ENCODE measurements around the gene THBS3. TPM values are rescaled to one million over a fixed set of nuclear protein-coding genes. Genes with fewer than 3 reads are reported as not detected.
A peak's percentile ranks its signal among the peaks of the same experiment; 100 is the strongest.
"Not testable (repeated sequence)": the region's sequence is repeated elsewhere in the genome, so short reads cannot be mapped to it uniquely, and the experiment has no call there.

Gene THBS3
- total RNA-seq, 1 donor = 32.8 TPM

DNA sequence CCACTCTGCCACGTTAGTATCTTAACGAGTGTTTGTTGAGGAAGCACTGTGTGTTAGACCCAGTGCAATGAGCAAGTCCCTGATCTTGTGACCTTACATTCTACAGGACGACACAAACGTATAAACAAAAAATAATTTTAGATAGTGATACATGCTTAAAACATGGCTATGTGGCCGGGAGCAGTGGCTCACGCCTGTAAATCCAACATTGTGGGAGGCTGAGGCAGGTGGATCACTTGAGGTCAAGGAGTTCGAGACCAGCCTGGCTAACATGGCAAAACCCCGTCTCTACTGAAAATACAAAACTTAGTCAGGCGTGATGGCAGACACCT lies 20.4 kb upstream of the THBS3 start:
- H3K4me3 ChIP-seq (ENCODE audit: low read depth, low read length) = peak overlapping the region; percentile 56
- TF ChIP-seq CTCF (IDR thresholded peaks at IDR 0.05; ENCODE audit: insufficient read depth, low read depth, low read length) = no peak
- DNase-seq (ENCODE audit: low read depth) = no peak

- H3K4me3 ChIP-seq (ENCODE audit: low read depth, low read length) = peak overlapping the region; percentile 72
- TF ChIP-seq CTCF (IDR thresholded peaks at IDR 0.05; ENCODE audit: insufficient read depth, low read depth, low read length) = no peak
- peak; percentile 99 for DNase-seq (ENCODE audit: low read depth)
Observed at GRCh38 chr1:155227261-155228095, 19.8 kb upstream of the THBS3 start.

- H3K4me3 ChIP-seq (ENCODE audit: low read depth, low read length) = peak overlapping the region; percentile 72
- TF ChIP-seq CTCF (IDR thresholded peaks at IDR 0.05; ENCODE audit: insufficient read depth, low read depth, low read length) = no peak
- DNase-seq (ENCODE audit: low read depth) = peak; percentile 37
Observed at GRCh38 chr1:155226910-155227260, 19.2 kb upstream of the THBS3 start.

- peak; percentile 69 for TF ChIP-seq CTCF (IDR thresholded peaks at IDR 0.05; ENCODE audit: insufficient read depth, low read depth, low read length)
- H3K4me3 ChIP-seq (ENCODE audit: low read depth, low read length) = peak overlapping the region; percentile 72
- peak; percentile 90 for DNase-seq (ENCODE audit: low read depth)
Observed at GRCh38 chr1:155226188-155226909, 18.7 kb upstream of the THBS3 start.

DNA sequence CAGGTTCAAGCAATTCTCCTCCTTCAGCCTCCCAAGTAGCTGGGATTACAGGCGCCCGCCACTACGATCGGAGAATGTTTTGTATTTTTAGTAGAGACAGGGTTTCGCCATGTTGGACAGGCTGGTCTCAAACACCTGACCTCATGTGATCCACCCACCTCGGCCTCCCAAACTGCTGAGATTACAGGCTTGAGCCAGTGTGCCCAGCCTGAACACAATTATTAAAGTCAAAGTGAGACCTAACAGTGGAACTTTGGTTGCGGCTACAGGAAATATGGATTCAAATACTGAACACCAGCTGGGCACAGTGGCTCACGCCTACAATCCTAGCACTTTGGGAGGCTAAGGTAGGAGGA lies 17.7 kb upstream of the THBS3 start:
- not testable (repeated sequence) for DNase-seq (ENCODE audit: low read depth)

DNA sequence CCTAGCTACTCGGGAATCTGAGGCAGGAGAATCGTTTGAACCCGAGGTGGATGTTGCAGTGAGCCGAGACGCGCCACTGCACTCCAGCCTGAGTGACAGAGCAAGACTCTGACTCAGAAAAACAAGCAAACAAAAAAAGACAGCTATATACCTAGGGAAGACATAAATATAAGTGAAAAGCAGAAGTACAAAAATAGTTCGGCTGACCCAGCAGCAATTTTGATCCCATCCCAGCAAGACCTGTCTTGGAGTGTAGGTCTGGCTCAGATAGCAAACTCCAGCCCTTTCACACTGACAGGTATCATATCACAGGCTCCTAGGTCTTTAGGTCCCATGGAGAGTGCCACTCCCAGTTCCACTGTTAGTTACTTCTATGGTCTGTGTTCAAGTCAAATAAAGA lies 15.3 kb upstream of the THBS3 start:
- no peak for TF ChIP-seq CTCF (IDR thresholded peaks at IDR 0.05; ENCODE audit: insufficient read depth, low read depth, low read length)
- H3K4me3 ChIP-seq (ENCODE audit: low read depth, low read length) = no peak overlapping the region
- DNase-seq (ENCODE audit: low read depth) = no peak

More for the DNA sequence above, 17.7 kb upstream of the THBS3 start:
- H3K4me3 ChIP-seq (ENCODE audit: low read depth, low read length) = not testable (repeated sequence)

- H3K4me3 ChIP-seq (ENCODE audit: low read depth, low read length); DNase-seq (ENCODE audit: low read depth): not testable (repeated sequence)
Observed at GRCh38 chr1:155220211-155220965, 12.7 kb upstream of the THBS3 start.
